HG02571 (cell line): ENCODE data around the gene CAMK1D.
"Not testable (repeated sequence)": the region's sequence is repeated elsewhere in the genome, so short reads cannot be mapped to it uniquely, and the experiment has no call there.

Experiments
- ATAC-seq: cut with Tn5 transposase; IDR thresholded peaks from one replicate; pipeline ENCODE4 v1.9.1; 2021; ENCODE audit warnings: mild to moderate bottlenecking, moderate library complexity; ENCODE audit not compliant: unreplicated experiment

The CAMK1D gene

GRCh38 chr10:12710157-12710556 is 360.8 kb downstream of the CAMK1D start:
- no peak for ATAC-seq

- ATAC-seq, result peak; percentile 74
Observed at GRCh38 chr10:12710594-12711349, 361.4 kb downstream of the CAMK1D start.

GRCh38 chr10:12711350-12711708 is 362.0 kb downstream of the CAMK1D start:
- ATAC-seq, result no peak

GRCh38 chr10:12712293-12712983 is 363.1 kb downstream of the CAMK1D start:
- no peak for ATAC-seq

- not testable (repeated sequence) for ATAC-seq
Observed at GRCh38 chr10:12712984-12713316, 363.6 kb downstream of the CAMK1D start.

GRCh38 chr10:12716042-12716441 is 366.7 kb downstream of the CAMK1D start:
- no peak for ATAC-seq

GRCh38 chr10:12717981-12718707 is 368.8 kb downstream of the CAMK1D start:
- ATAC-seq, result no peak

- no peak for ATAC-seq
Observed at GRCh38 chr10:12719365-12719764, 370.0 kb downstream of the CAMK1D start.

- ATAC-seq, result no peak
Observed at GRCh38 chr10:12720217-12720981, 371.1 kb downstream of the CAMK1D start.

GRCh38 chr10:12721334-12721733 is 372.0 kb downstream of the CAMK1D start:
- ATAC-seq, result no peak

GRCh38 chr10:12723220-12723619 is 373.9 kb downstream of the CAMK1D start:
- ATAC-seq, result no peak

GRCh38 chr10:12724807-12725579 is 375.6 kb downstream of the CAMK1D start:
- no peak for ATAC-seq

GRCh38 chr10:12725580-12725888 is 376.2 kb downstream of the CAMK1D start:
- not testable (repeated sequence) for ATAC-seq

- no peak for ATAC-seq
Observed at GRCh38 chr10:12726971-12727831, 377.9 kb downstream of the CAMK1D start.

- no peak for ATAC-seq
Observed at GRCh38 chr10:12727832-12728215, 378.5 kb downstream of the CAMK1D start.

- no peak for ATAC-seq
Observed at GRCh38 chr10:12728494-12728893, 379.1 kb downstream of the CAMK1D start.

- no peak for ATAC-seq
Observed at GRCh38 chr10:12729885-12730284, 380.5 kb downstream of the CAMK1D start.

GRCh38 chr10:12730809-12731519 is 381.6 kb downstream of the CAMK1D start:
- no peak for ATAC-seq

GRCh38 chr10:12733271-12733670 is 383.9 kb downstream of the CAMK1D start:
- no peak for ATAC-seq
